ENCODE data around the gene PDE7B. TPM values are rescaled to one million over a fixed set of nuclear protein-coding genes. Genes with fewer than 3 reads are reported as not detected.

Gene PDE7B
- total and polyA plus RNA-seq, 7 donors: 1.9 to 4.6 (median 2.7) TPM

- Histone ChIP-seq H3K9me3 (no peaks in the 10 kb centered on the region), H3K4me3 (no peak overlapping the region), H3K27ac (no peak overlapping the region), H3K36me3 (ENCODE audit: insufficient read depth in 1 of 2, low read depth in 1 of 2) (no peaks in the 10 kb centered on the region), H3K27me3 (ENCODE audit: insufficient read depth in 3 of 3, low read length in 2 of 3) (no peaks in the 10 kb centered on the region), H3K4me1 (peaks cover 6% of the 10 kb centered on the region)
- TF ChIP-seq CTCF (IDR thresholded peaks at IDR 0.05): no peak
- DNase-seq (no peak), ATAC-seq (peak; percentile 31 to 71 (median 57))
- 79 to 91% (median 89%) methylated on average over 4 of the region's 4 CpGs for WGBS, 3 donors
- intact Hi-C loops (cut with DNase I): loop anchor here in 1 of 2 donors (5.0 kb wide), 1 partner anchor 37 kb away; no protein-coding TSS in a partner anchor
Measured at GRCh38 chr6:135869857-135870256, 18.4 kb downstream of the PDE7B start.

- TF ChIP-seq CTCF (IDR thresholded peaks at IDR 0.05): no peak
- ATAC-seq: no peak
Measured at GRCh38 chr6:135870722-135871121, 19.2 kb downstream of the PDE7B start.

GRCh38 chr6:135871296-135871695 is 19.8 kb downstream of the PDE7B start:
- no peak for TF ChIP-seq CTCF (IDR thresholded peaks at IDR 0.05)
- ATAC-seq: no peak
- no peaks in the 10 kb centered on the region for H3K27me3 ChIP-seq (ENCODE audit: insufficient read depth in 3 of 3, low read length in 2 of 3)
- H3K9me3 ChIP-seq: no peaks in the 10 kb centered on the region
- no peak overlapping the region for H3K27ac ChIP-seq
- H3K4me1 ChIP-seq: peaks cover 6% of the 10 kb centered on the region
- no peak overlapping the region for H3K4me3 ChIP-seq
- 86 to 97% (median 97%) methylated on average over 1 of the region's 1 CpG for WGBS, 3 donors
- no peak for DNase-seq
- H3K36me3 ChIP-seq (ENCODE audit: insufficient read depth in 1 of 2, low read depth in 1 of 2): no peaks in the 10 kb centered on the region
- intact Hi-C loops (cut with DNase I): no loop called here

More at GRCh38 chr6:135870722-135871121, 19.2 kb downstream of the PDE7B start:
- Histone ChIP-seq H3K27me3 (ENCODE audit: insufficient read depth in 3 of 3, low read length in 2 of 3) (no peaks in the 10 kb centered on the region), H3K9me3 (no peaks in the 10 kb centered on the region), H3K36me3 (ENCODE audit: insufficient read depth in 1 of 2, low read depth in 1 of 2) (no peaks in the 10 kb centered on the region), H3K4me1 (peaks cover 6% of the 10 kb centered on the region), H3K27ac (no peak overlapping the region), H3K4me3 (no peak overlapping the region)
- DNase-seq: no peak
- WGBS, 3 donors: 65 to 69% (median 68%) methylated on average over 2 of the region's 2 CpGs
- intact Hi-C loops (cut with DNase I): no loop called here

GRCh38 chr6:135871878-135872277 is 20.4 kb downstream of the PDE7B start:
- peaks cover 6% of the 10 kb centered on the region for H3K4me1 ChIP-seq
- ATAC-seq (no peak), DNase-seq (no peak)
- H3K27ac ChIP-seq: no peak overlapping the region
- H3K27me3 ChIP-seq (ENCODE audit: insufficient read depth in 3 of 3, low read length in 2 of 3): no peaks in the 10 kb centered on the region
- no peaks in the 10 kb centered on the region for H3K9me3 ChIP-seq
- no peaks in the 10 kb centered on the region for H3K36me3 ChIP-seq (ENCODE audit: insufficient read depth in 1 of 2, low read depth in 1 of 2)
- intact Hi-C loops (cut with DNase I): no loop called here
- no peak for TF ChIP-seq CTCF (IDR thresholded peaks at IDR 0.05)
- H3K4me3 ChIP-seq: no peak overlapping the region
- 51 to 68% (median 59%) methylated on average over 1 of the region's 1 CpG for WGBS, 3 donors

GRCh38 chr6:135875446-135875845 is 23.9 kb downstream of the PDE7B start:
- TF ChIP-seq CTCF (IDR thresholded peaks at IDR 0.05): no peak
- 51 to 75% (median 57%) methylated on average over 2 of the region's 2 CpGs for WGBS, 3 donors
- H3K4me1 ChIP-seq: no peaks in the 10 kb centered on the region
- intact Hi-C loops (cut with DNase I): no loop called here
- H3K27ac ChIP-seq: no peak overlapping the region
- no peaks in the 10 kb centered on the region for H3K9me3 ChIP-seq
- no peaks in the 10 kb centered on the region for H3K27me3 ChIP-seq (ENCODE audit: insufficient read depth in 3 of 3, low read length in 2 of 3)
- no peak for ATAC-seq
- DNase-seq: no peak
- H3K36me3 ChIP-seq (ENCODE audit: insufficient read depth in 1 of 2, low read depth in 1 of 2): no peaks in the 10 kb centered on the region
- no peak overlapping the region for H3K4me3 ChIP-seq

Data from psoas muscle (tissue), 8 donors.